HepG2 (cell line): ENCODE data around the gene PLEKHG4. TPM values are rescaled to one million over a fixed set of nuclear protein-coding genes. Genes with fewer than 3 reads are reported as not detected.

Experiments
- ATF7-NPFF ChIP-seq: sonication (generic); formaldehyde crosslinking; IDR thresholded peaks from 2 replicates; pipeline ENCODE4 v1.8.1; 2023; ENCODE audit warnings: mild to moderate bottlenecking, low read depth, missing genetic modification reagents, moderate library complexity
- CBX5 ChIP-seq: sonication (generic); formaldehyde crosslinking; IDR thresholded peaks from 2 replicates; pipeline ENCODE4 v1.4.0; 2020; ENCODE audit warnings: missing genetic modification reagents, borderline replicate concordance
- DR1 ChIP-seq: sonication (generic); formaldehyde crosslinking; IDR thresholded peaks from 2 replicates; pipeline ENCODE4 v1.8.0; 2021; ENCODE audit warnings: mild to moderate bottlenecking, missing genetic modification reagents, inconsistent platforms
- FOXA1 ChIP-seq, 2 experiments: fragments of 450-650 bp in 1 of 2; sonication (generic) in 1 of 2; formaldehyde crosslinking in 1 of 2; IDR thresholded peaks; 2 replicates each; pipeline versions ENCODE4 v1.4.0 to v1.6.1; 2016 to 2020; ENCODE audit warnings: missing genetic modification reagents in 1 of 2
- HDAC1 ChIP-seq: sonication (generic); formaldehyde crosslinking; IDR thresholded peaks from 2 replicates; pipeline ENCODE4 v1.5.1; 2020; ENCODE audit warnings: mild to moderate bottlenecking, missing genetic modification reagents
- HNRNPL ChIP-seq: fragments of 200-400 bp; formaldehyde crosslinking; IDR thresholded peaks from 2 replicates; pipeline ENCODE4 v1.6.1; 2017; ENCODE audit warnings: mild to moderate bottlenecking, low read depth, low read length
- MTA3 ChIP-seq: sonication (generic); formaldehyde crosslinking; IDR thresholded peaks from 2 replicates; pipeline ENCODE4 v1.4.0; 2020; ENCODE audit warnings: missing genetic modification reagents
- POGZ ChIP-seq: sonication (generic); formaldehyde crosslinking; IDR thresholded peaks from 2 replicates; pipeline ENCODE4 v1.4.0; 2020; ENCODE audit warnings: mild to moderate bottlenecking, missing genetic modification reagents
- RAD51 ChIP-seq: fragments of 450-650 bp; IDR thresholded peaks from 2 replicates; pipeline ENCODE4 v1.6.1; 2016; ENCODE audit warnings: borderline replicate concordance
- RNF2 ChIP-seq: fragments of 450-650 bp; conservative IDR thresholded peaks from 2 replicates; pipeline ENCODE4 v1.6.1; 2016; ENCODE audit warnings: low read depth
- RXRA ChIP-seq: sonication (generic); formaldehyde crosslinking; IDR thresholded peaks from 2 replicates; pipeline ENCODE4 v1.5.1; 2020; ENCODE audit warnings: missing genetic modification reagents
- ZBTB3 ChIP-seq: sonication (generic); formaldehyde crosslinking; IDR thresholded peaks from 2 replicates; pipeline ENCODE4 v1.4.0; 2020; ENCODE audit warnings: low read depth, mild to moderate bottlenecking, moderate library complexity, missing genetic modification reagents, borderline replicate concordance
- ZIK1 ChIP-seq: sonication (generic); formaldehyde crosslinking; IDR thresholded peaks from 2 replicates; pipeline ENCODE4 v1.5.0; 2020; ENCODE audit warnings: mild to moderate bottlenecking, low read depth, missing genetic modification reagents, borderline replicate concordance
- ZNF337 ChIP-seq: sonication (generic); formaldehyde crosslinking; IDR thresholded peaks from 2 replicates; pipeline ENCODE4 v1.5.1; 2020; ENCODE audit warnings: missing genetic modification reagents, low read depth, mild to moderate bottlenecking, borderline replicate concordance
- ZNF530 ChIP-seq: sonication (generic); formaldehyde crosslinking; IDR thresholded peaks from 2 replicates; pipeline ENCODE4 v1.5.0; 2020; ENCODE audit warnings: low read depth, mild to moderate bottlenecking, missing genetic modification reagents
- ZNF572 ChIP-seq: sonication (generic); formaldehyde crosslinking; IDR thresholded peaks from 2 replicates; pipeline ENCODE4 v1.5.1; 2020; ENCODE audit warnings: mild to moderate bottlenecking, missing genetic modification reagents
- polyA plus RNA-seq, 8 experiments: library from polyadenylated mRNA; depleted of rRNA in 3 of 8; stranded (reverse) in 7 of 8; unstranded in 1 of 8; fragments of >200 nt; fragmentation: Illumina TruSeq in 4 of 8; extraction: Trizol in 4 of 8; gene quantifications; 2 replicates each; pipeline versions ENCODE4 v1.2.1 to v1.2.3, GENCODE V29; 2011 to 2016; ENCODE audit warnings: low read depth in 4 of 8, missing spikeins in 1 of 8, mixed read lengths in 1 of 8; ENCODE audit not compliant: insufficient read depth in 1 of 8
- total RNA-seq, 5 experiments: library from RNA; depleted of rRNA; stranded (reverse); fragments of >200 nt; fragmentation: Illumina TruSeq; extraction: Trizol; gene quantifications; 2 replicates each; pipeline ENCODE4 v1.2.3, GENCODE V29; 2016; ENCODE audit warnings: low read depth in 1 of 5
- TF ChIP-seq, protein P1 (sequence below): sonication (generic); formaldehyde crosslinking; IDR thresholded peaks from 2 replicates; pipeline ENCODE4 v1.5.0; 2020; ENCODE audit warnings: mild to moderate bottlenecking, low read depth, missing genetic modification reagents, borderline replicate concordance
- TF ChIP-seq, protein P2 (sequence below): sonication (generic); formaldehyde crosslinking; IDR thresholded peaks from 2 replicates; pipeline ENCODE4 v1.4.0; 2020; ENCODE audit warnings: mild to moderate bottlenecking, missing genetic modification reagents
- TF ChIP-seq, protein P3 (sequence below): sonication (generic); IDR thresholded peaks from 2 replicates; pipeline ENCODE4 v1.6.1; 2016; ENCODE audit warnings: low read depth, borderline replicate concordance
- TF ChIP-seq, protein P4 (sequence below): sonication (generic); formaldehyde crosslinking; IDR thresholded peaks from 2 replicates; pipeline ENCODE4 v1.8.1; 2023; ENCODE audit warnings: mild to moderate bottlenecking, missing genetic modification reagents
- TF ChIP-seq, protein P5 (sequence below): sonication (generic); formaldehyde crosslinking; IDR thresholded peaks from 2 replicates; pipeline ENCODE4 v1.8.0; 2023; ENCODE audit warnings: mild to moderate bottlenecking, missing genetic modification reagents
- TF ChIP-seq, protein P6 (sequence below): sonication (generic); formaldehyde crosslinking; IDR thresholded peaks from 2 replicates; pipeline ENCODE4 v1.8.1; 2023; ENCODE audit warnings: missing genetic modification reagents, inconsistent platforms, borderline replicate concordance

The PLEKHG4 gene
- total and polyA plus RNA-seq, 2 of the 13 experiments (the other 11 are each of a cell fraction or from before 2014, with no cell fraction given) = 7.1 to 13.6 TPM

DNA sequence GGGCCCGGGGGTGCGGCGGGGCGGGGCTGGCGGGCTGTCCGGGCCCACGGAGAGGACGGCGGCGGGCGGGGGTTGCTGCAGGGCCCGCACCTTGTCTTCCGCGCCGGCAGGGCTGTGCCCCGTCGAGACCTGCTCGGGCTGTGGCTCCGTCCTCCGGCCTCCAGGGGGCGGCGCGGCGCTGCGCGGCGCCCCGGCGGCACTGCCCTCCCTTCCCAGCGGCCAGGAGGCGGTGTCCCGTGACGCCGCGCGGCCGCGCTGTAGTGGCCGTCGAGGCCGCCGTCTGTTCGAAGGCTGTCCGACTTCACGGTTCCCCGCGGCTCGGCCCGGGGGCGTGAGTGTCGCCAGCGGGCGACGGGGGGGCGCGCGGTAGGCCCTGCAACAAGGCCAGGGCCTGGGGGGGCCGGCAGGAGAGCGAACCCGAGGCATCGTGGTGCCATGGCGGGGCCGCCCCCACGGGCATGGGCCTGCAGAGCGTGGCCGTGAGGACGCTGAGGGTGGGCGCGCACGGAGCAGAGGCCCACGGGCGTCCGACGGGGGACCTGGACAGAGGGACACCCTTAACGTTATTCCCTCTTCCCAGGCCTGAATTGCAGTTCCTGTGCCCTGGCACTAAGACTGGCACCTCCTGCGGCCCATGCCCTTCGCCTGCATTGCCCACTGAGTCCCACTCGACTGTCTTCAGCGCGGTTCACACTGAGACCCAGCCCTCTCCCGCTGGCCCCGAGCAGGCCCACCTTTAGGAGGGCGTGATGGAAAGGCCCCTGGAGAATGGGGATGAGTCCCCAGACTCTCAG is at the start of gene PLEKHG4 (continued):
- TF ChIP-seq MTA3 (CRISPR knock-in tag) = no peak
- no peak for TF ChIP-seq FOXA1 (IDR thresholded peaks at IDR 0.05)
- TF ChIP-seq FOXA1 (CRISPR knock-in tag; IDR thresholded peaks at IDR 0.05) = no peak
- no peak for TF ChIP-seq RXRA
- TF ChIP-seq HNRNPL = peak; percentile 92
- TF ChIP-seq, protein P1, sequence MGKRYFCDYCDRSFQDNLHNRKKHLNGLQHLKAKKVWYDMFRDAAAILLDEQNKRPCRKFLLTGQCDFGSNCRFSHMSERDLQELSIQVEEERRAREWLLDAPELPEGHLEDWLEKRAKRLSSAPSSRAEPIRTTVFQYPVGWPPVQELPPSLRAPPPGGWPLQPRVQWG (CRISPR knock-in tag) = no peak
- TF ChIP-seq DR1 (CRISPR knock-in tag) = no peak; the same call in 1 of the 2 replicates
- no peak for TF ChIP-seq ZNF530 (CRISPR knock-in tag)
- TF ChIP-seq, protein P2, sequence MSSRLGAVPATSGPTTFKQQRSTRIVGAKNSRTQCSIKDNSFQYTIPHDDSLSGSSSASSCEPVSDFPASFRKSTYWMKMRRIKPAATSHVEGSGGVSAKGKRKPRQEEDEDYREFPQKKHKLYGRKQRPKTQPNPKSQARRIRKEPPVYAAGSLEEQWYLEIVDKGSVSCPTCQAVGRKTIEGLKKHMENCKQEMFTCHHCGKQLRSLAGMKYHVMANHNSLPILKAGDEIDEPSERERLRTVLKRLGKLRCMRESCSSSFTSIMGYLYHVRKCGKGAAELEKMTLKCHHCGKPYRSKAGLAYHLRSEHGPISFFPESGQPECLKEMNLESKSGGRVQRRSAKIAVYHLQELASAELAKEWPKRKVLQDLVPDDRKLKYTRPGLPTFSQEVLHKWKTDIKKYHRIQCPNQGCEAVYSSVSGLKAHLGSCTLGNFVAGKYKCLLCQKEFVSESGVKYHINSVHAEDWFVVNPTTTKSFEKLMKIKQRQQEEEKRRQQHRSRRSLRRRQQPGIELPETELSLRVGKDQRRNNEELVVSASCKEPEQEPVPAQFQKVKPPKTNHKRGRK = no peak
- peak; percentile 95; the same call in 1 of the 2 replicates for TF ChIP-seq ZNF572
- peak; percentile 95 for TF ChIP-seq ATF7-NPFF (CRISPR knock-in tag)
- no peak for TF ChIP-seq ZNF337 (CRISPR knock-in tag)
- peak; percentile 94 for TF ChIP-seq ZIK1 (CRISPR knock-in tag)
- 0 out of 2 replicates have a peak, but pooled peaks have one; percentile 84 for TF ChIP-seq ZBTB3 (CRISPR knock-in tag)
- peak; percentile 38 for TF ChIP-seq POGZ (CRISPR knock-in tag)
- TF ChIP-seq, protein P3, sequence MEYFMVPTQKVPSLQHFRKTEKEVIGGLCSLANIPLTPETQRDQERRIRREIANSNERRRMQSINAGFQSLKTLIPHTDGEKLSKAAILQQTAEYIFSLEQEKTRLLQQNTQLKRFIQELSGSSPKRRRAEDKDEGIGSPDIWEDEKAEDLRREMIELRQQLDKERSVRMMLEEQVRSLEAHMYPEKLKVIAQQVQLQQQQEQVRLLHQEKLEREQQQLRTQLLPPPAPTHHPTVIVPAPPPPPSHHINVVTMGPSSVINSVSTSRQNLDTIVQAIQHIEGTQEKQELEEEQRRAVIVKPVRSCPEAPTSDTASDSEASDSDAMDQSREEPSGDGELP = no peak
- TF ChIP-seq, protein P4, sequence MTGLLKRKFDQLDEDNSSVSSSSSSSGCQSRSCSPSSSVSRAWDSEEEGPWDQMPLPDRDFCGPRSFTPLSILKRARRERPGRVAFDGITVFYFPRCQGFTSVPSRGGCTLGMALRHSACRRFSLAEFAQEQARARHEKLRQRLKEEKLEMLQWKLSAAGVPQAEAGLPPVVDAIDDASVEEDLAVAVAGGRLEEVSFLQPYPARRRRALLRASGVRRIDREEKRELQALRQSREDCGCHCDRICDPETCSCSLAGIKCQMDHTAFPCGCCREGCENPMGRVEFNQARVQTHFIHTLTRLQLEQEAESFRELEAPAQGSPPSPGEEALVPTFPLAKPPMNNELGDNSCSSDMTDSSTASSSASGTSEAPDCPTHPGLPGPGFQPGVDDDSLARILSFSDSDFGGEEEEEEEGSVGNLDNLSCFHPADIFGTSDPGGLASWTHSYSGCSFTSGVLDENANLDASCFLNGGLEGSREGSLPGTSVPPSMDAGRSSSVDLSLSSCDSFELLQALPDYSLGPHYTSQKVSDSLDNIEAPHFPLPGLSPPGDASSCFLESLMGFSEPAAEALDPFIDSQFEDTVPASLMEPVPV = peak; percentile 55; the same call in 1 of the 2 replicates
- TF ChIP-seq CBX5 (CRISPR knock-in tag) = 0 out of 2 replicates have a peak, but pooled peaks have one; percentile 17
- TF ChIP-seq RNF2 = peak; percentile 94
- TF ChIP-seq, protein P5, sequence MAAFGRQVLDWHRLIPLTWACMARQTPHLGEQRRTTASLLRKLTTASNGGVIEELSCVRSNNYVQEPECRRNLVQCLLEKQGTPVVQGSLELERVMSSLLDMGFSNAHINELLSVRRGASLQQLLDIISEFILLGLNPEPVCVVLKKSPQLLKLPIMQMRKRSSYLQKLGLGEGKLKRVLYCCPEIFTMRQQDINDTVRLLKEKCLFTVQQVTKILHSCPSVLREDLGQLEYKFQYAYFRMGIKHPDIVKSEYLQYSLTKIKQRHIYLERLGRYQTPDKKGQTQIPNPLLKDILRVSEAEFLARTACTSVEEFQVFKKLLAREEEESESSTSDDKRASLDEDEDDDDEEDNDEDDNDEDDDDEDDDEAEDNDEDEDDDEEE = peak; percentile 93; the same call in 1 of the 2 replicates
- no peak for TF ChIP-seq RAD51
- TF ChIP-seq, protein P6, sequence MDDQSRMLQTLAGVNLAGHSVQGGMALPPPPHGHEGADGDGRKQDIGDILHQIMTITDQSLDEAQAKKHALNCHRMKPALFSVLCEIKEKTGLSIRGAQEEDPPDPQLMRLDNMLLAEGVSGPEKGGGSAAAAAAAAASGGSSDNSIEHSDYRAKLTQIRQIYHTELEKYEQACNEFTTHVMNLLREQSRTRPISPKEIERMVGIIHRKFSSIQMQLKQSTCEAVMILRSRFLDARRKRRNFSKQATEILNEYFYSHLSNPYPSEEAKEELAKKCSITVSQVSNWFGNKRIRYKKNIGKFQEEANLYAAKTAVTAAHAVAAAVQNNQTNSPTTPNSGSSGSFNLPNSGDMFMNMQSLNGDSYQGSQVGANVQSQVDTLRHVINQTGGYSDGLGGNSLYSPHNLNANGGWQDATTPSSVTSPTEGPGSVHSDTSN = no peak
- peak; percentile 45; the same call in 1 of the 2 replicates for TF ChIP-seq HDAC1 (CRISPR knock-in tag)
